ENCODE results near the gene PIH1D1. TPM values are rescaled to one million over a fixed set of nuclear protein-coding genes. Genes with fewer than 3 reads are reported as not detected.
A peak's percentile ranks its signal among the peaks of the same experiment; 100 is the strongest.

Gene PIH1D1
- total and polyA plus RNA-seq, 2 experiments from 2014 or later: 103 to 164 TPM

- TF ChIP-seq REST (IDR thresholded peaks at IDR 0.05; ENCODE audit: unreplicated experiment): no peak
- TF ChIP-seq ZNF114 (CRISPR knock-in tag; IDR thresholded peaks at IDR 0.05): no peak
Observed at GRCh38 chr19:49437231-49437630, 14.4 kb downstream of the PIH1D1 start (continued).

GRCh38 chr19:49436381-49437017, 15.1 kb downstream of the PIH1D1 start:
- Histone ChIP-seq H3K27ac (ENCODE audit: low read depth) (no peak overlapping the region), H3K4me3 (peak overlapping the region; percentile 58), H3K9me2 (ENCODE audit: insufficient read depth) (no peaks in the 10 kb centered on the region), H3K4me1 (ENCODE audit: insufficient read depth) (peaks cover 28% of the 10 kb centered on the region), H4K20me1 (replicated peaks; ENCODE audit: insufficient read depth) (no peaks in the 10 kb centered on the region), H3F3A (replicated peaks; ENCODE audit: low read depth) (peaks cover 26% of the 10 kb centered on the region), H3K4me2 (peak overlapping the region; percentile 80), H3K36me3 (ENCODE audit: insufficient read depth) (no peaks in the 10 kb centered on the region), H3K79me2 (replicated peaks; ENCODE audit: insufficient read depth) (no peaks in the 10 kb centered on the region), H3K27me3 (ENCODE audit: insufficient read depth) (peaks cover 81% of the 10 kb centered on the region), H2AFZ (peak overlapping the region; percentile 83)
- ATAC-seq: peak; percentile 49
- peaks cover 10% of the 10 kb centered on the region for H3K9me3 Mint-ChIP-seq
- H3K27me3 Mint-ChIP-seq (ENCODE audit: insufficient read depth, low read depth, poor library complexity): peaks cover 80% of the 10 kb centered on the region
- peaks cover 5% of the 10 kb centered on the region for H3K36me3 Mint-ChIP-seq (ENCODE audit: low read depth)
- H3K4me3 Mint-ChIP-seq: peak overlapping the region; percentile 65
- peaks cover 37% of the 10 kb centered on the region for H3K4me1 Mint-ChIP-seq
- no peak overlapping the region for H3K27ac Mint-ChIP-seq
- DNase-seq (ENCODE audit: low spot score): peak; percentile 99
- TF ChIP-seq EZH2 (IDR thresholded peaks at IDR 0.05; ENCODE audit: low read depth, unreplicated experiment) (peak; percentile 23), EZH2phosphoT487 (IDR thresholded peaks at IDR 0.05; ENCODE audit: unreplicated experiment) (no peak), ZNF114 (CRISPR knock-in tag; IDR thresholded peaks at IDR 0.05) (no peak), REST (IDR thresholded peaks at IDR 0.05; ENCODE audit: unreplicated experiment) (no peak), CTCF (conservative IDR thresholded peaks at IDR 0.05; ENCODE audit: low read depth in 2 of 2) (peak in 1 of 2 experiments; percentile 24; a peak in 2 of 4 replicates), ETS1 (IDR thresholded peaks at IDR 0.05) (no peak), POLR2AphosphoS5 (IDR thresholded peaks at IDR 0.05; ENCODE audit: low read depth) (peak; percentile 59), CREB1 (CRISPR knock-in tag; IDR thresholded peaks at IDR 0.05; ENCODE audit: low read depth) (peak; percentile 97), NANOG (IDR thresholded peaks at IDR 0.05; ENCODE audit: borderline replicate concordance) (no peak), ZNF331 (CRISPR knock-in tag; IDR thresholded peaks at IDR 0.05; ENCODE audit: low read depth) (no peak)

All from GM23338 (cell line).